BE2C (cell line): ENCODE measurements around the gene WDR45B.

ENCODE experiments used
- DNase-seq: peaks from one replicate; pipeline ENCODE4 v3.0.0-alpha.2; 2020
- H3K27me3 ChIP-seq: fragments of 250-450 bp; sonication (Bioruptor Pico); 2 replicates; pipeline ENCODE4 v1.5.1; 2020; ENCODE audit warnings: mild to moderate bottlenecking
- H3K36me3 ChIP-seq: fragments of 250-450 bp; sonication (Bioruptor Pico); 2 replicates; pipeline ENCODE4 v1.5.1; 2020; ENCODE audit warnings: mild to moderate bottlenecking
- H3K4me1 ChIP-seq: fragments of 250-450 bp; sonication (Bioruptor Pico); 2 replicates; pipeline ENCODE4 v1.5.1; 2020
- H3K4me3 ChIP-seq: 2 replicates; pipeline ENCODE4 v1.5.1; 2011; ENCODE audit warnings: low read depth, low read length
- H3K9me3 ChIP-seq: fragments of 250-450 bp; sonication (Bioruptor Pico); 2 replicates; pipeline ENCODE4 v1.5.1; 2020
- CTCF ChIP-seq: IDR thresholded peaks from 2 replicates; pipeline ENCODE4 v1.5.1; 2012; ENCODE audit warnings: mild to moderate bottlenecking, low read depth, low read length

The WDR45B gene

GRCh38 chr17:82636626-82637598, 11.3 kb downstream of the WDR45B start:
- Histone ChIP-seq H3K4me1 (no peaks in the 10 kb centered on the region), H3K4me3 (no peak overlapping the region), H3K36me3 (peaks cover 41% of the 10 kb centered on the region), H3K27me3 (no peaks in the 10 kb centered on the region), H3K9me3 (no peaks in the 10 kb centered on the region)
- DNase-seq = no peak
- no peak for TF ChIP-seq CTCF

- Histone ChIP-seq H3K9me3 (no peaks in the 10 kb centered on the region), H3K4me3 (no peak overlapping the region), H3K27me3 (no peaks in the 10 kb centered on the region), H3K4me1 (no peaks in the 10 kb centered on the region), H3K36me3 (peaks cover 35% of the 10 kb centered on the region)
- no peak for TF ChIP-seq CTCF
- no peak for DNase-seq
Observed at GRCh38 chr17:82633343-82633742, 14.9 kb downstream of the WDR45B start.

GRCh38 chr17:82632451-82632850, 15.8 kb downstream of the WDR45B start:
- H3K4me3 ChIP-seq = no peak overlapping the region
- no peaks in the 10 kb centered on the region for H3K27me3 ChIP-seq
- DNase-seq = no peak
- no peaks in the 10 kb centered on the region for H3K9me3 ChIP-seq
- H3K4me1 ChIP-seq = no peaks in the 10 kb centered on the region
- peaks cover 42% of the 10 kb centered on the region for H3K36me3 ChIP-seq
- TF ChIP-seq CTCF = no peak

- no peak overlapping the region for H3K4me3 ChIP-seq
Observed at GRCh38 chr17:82631544-82631943, 16.7 kb downstream of the WDR45B start.

DNA sequence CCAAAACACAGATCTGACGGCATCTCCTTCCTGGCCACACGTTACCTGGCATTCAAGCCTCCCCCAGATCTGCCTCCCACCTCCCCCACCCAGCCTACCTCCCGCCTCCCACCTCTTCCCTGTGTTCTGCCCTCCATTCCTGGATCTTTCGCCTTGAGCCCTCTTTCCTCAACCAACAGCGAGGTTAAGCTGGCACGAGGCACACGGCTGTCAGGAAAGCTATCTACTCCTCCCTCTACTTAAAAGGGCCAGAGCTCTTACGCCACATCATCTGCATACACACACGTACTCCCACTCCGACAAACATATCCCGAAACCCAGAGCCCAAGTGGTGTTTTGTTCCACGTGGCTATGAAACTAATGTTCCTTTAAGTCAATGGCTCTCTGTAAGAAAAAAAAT, 18.0 kb downstream of the WDR45B start:
- TF ChIP-seq CTCF = no peak
- Histone ChIP-seq H3K27me3 (no peaks in the 10 kb centered on the region), H3K4me3 (no peak overlapping the region), H3K36me3 (peaks cover 59% of the 10 kb centered on the region), H3K4me1 (no peaks in the 10 kb centered on the region), H3K9me3 (no peaks in the 10 kb centered on the region)
- no peak for DNase-seq

More at GRCh38 chr17:82631544-82631943, 16.7 kb downstream of the WDR45B start:
- Histone ChIP-seq H3K27me3 (no peaks in the 10 kb centered on the region), H3K36me3 (peaks cover 49% of the 10 kb centered on the region), H3K4me1 (no peaks in the 10 kb centered on the region), H3K9me3 (no peaks in the 10 kb centered on the region)
- DNase-seq = no peak
- no peak for TF ChIP-seq CTCF

DNA sequence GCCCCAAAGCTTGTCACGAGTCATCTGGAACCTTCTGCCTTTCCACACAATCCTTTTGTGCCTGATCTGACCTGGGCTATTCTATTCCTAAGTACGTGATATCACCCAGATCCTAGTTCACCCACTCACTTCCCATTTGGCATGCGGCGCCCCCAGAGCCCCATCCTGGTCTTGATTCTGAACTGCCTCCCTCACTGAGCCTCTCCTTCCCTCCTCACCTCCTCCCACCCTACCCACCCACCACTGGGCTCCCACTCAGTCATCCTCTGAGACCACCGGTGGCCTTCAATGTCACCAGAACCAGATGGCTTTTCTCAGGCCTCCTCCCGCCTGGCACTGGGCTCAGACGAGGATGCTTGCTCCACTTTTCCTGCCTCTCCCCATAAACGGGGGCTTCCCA, 18.5 kb downstream of the WDR45B start:
- Histone ChIP-seq H3K4me1 (no peaks in the 10 kb centered on the region), H3K9me3 (no peaks in the 10 kb centered on the region), H3K27me3 (no peaks in the 10 kb centered on the region), H3K4me3 (no peak overlapping the region), H3K36me3 (peaks cover 63% of the 10 kb centered on the region)
- TF ChIP-seq CTCF = no peak
- no peak for DNase-seq
